GM12872 (cell line): ENCODE data around the gene SELENOS.
A peak's percentile ranks its signal among the peaks of the same experiment; 100 is the strongest.

ENCODE experiments used
- CTCF ChIP-seq: IDR thresholded peaks from 3 replicates; pipeline ENCODE4 v1.5.1; 2011; ENCODE audit warnings: low read depth, mild to moderate bottlenecking, low read length, moderate library complexity; ENCODE audit not compliant: insufficient read depth

The SELENOS gene

GRCh38 chr15:101322854-101323477 lies 45.7 kb upstream of the SELENOS start:
- no peak for TF ChIP-seq CTCF

DNA sequence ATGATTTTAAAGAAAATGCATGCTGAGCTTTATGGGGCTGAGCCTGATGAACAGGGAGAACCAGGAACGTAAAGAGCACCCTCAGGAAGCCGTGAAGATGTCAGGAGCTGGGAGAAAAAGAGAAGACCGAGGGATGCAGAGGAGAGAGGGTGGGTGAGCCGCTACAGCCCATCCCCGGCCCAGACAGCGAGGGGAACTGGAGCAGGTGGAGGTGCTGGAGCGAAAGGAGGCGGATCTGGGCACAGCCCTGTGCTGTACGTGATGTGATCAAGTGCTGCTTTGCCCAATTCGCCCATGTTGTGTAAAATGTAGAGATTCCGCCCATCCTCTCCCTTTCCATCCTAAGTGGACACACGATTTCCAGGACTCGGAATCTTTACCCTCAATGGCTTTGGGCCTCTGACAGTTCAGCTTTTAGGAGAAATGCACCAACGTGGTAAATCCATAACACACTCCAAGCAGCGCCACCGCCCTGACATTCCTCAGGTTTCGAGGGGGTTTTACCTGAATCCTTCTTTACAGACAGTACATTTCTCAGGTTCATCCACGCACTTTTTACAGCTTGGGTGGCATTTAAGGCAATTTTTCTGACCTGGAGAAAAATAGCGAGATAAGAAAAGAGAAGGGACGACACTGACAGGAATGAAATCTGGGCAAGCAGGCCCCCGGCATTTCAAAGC lies 44.9 kb upstream of the SELENOS start:
- no peak for TF ChIP-seq CTCF

- TF ChIP-seq CTCF = peak; percentile 42; the same call in 2 of the 3 replicates
These were observed 43.3 kb upstream of the SELENOS start for GRCh38 chr15:101320501-101321052.

DNA sequence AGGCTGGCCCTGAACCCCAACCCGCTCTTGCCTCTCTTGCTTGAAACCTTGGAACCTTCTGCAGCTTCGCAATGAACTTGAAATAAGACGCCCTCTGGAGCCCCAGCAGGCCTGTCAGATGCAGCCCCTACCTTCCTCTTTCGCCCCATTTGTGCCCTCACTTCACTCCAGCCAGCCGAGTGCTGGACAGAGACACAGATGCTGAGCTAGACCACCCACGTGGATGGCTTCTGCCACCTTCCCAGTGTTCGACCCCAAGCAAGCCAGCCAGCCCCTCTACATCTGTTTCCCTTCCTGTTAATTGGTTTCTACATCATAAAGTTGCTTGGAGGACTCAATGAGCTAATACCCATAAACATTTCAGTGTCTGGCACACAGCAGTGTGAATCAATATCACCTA lies 41.6 kb upstream of the SELENOS start:
- TF ChIP-seq CTCF = no peak

DNA sequence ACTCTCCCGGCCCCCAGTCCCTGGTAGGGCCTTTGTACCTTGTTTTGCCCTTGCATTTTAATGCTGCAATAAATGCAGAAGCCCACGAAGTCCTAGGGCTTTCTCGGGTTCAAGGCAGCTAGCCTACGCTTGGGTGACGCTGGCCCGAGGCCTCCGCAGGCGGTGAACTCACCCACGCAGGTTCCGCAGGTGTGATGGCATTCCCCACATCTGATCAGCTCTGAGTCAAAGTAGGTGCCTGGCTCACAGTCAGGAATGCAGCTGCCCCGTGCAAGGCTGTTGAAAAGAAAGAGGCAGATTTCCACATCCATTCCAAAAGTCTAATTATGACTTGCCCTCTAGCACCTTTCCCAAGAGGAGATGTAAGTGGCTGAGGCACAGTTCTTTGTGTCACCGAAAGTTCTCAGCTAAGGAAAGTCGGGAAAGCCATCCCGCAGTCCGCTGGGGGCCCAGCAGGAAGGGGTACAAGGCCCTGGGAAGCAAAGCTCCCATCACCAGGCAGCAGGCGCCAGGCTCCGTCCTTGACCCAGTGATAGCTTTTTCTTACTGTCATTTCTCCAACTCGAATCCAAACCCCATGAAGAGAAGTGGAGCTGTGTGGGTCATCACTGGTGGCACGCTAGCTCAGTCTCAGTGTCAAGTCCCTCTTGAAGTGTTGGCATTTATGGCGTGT lies 41.0 kb upstream of the SELENOS start:
- TF ChIP-seq CTCF = no peak

- TF ChIP-seq CTCF = no peak
These were observed 40.1 kb upstream of the SELENOS start for GRCh38 chr15:101317336-101317872.

GRCh38 chr15:101316529-101316928 lies 39.2 kb upstream of the SELENOS start:
- TF ChIP-seq CTCF = no peak
